PFSK-1 (cell line): Measurements from ENCODE around the gene FCSK.

Source experiments
- FOXP2 ChIP-seq: optimal IDR thresholded peaks from 2 replicates; pipeline ENCODE3; 2011; ENCODE audit warnings: borderline replicate concordance, control low read depth, inconsistent platforms; ENCODE audit not compliant: insufficient read depth; ENCODE audit errors: extremely low read length, extremely low read depth
- POLR2AphosphoS5 ChIP-seq: IDR thresholded peaks from 2 replicates; pipeline ENCODE4 v1.6.1; 2012; ENCODE audit warnings: low read depth, mild to moderate bottlenecking, control low read depth, low read length, moderate library complexity
- REST ChIP-seq, 2 experiments: IDR thresholded peaks; 2 replicates each; pipeline versions ENCODE4 v1.6.1 to v1.8.0; 2011 to 2012; ENCODE audit warnings: low read depth in 2 of 2, low read length in 2 of 2, control low read depth in 1 of 2, inconsistent platforms in 1 of 2, mild to moderate bottlenecking in 1 of 2, moderate library complexity in 1 of 2; ENCODE audit not compliant: insufficient read depth in 1 of 2
- SIN3A ChIP-seq: IDR thresholded peaks from 2 replicates; pipeline ENCODE4 v1.6.1; 2012; ENCODE audit warnings: mild to moderate bottlenecking, low read length, moderate library complexity, borderline replicate concordance; ENCODE audit not compliant: insufficient read depth
- TAF1 ChIP-seq: IDR thresholded peaks from 2 replicates; pipeline ENCODE4 v1.6.1; 2012; ENCODE audit warnings: low read length, control low read depth, borderline replicate concordance; ENCODE audit not compliant: insufficient read depth

- TF ChIP-seq TAF1 (no peak), POLR2AphosphoS5 (no peak), REST (IDR thresholded peaks at IDR 0.05; ENCODE audit: insufficient read depth in 1 of 2, low read depth in 2 of 2, low read length in 2 of 2) (no peak), SIN3A (no peak), FOXP2 (no peak)
These were observed 8.8 kb downstream of the FCSK start for GRCh38 chr16:70463235-70463634.
